Activated CD4-positive, CD25-positive, alpha-beta regulatory T cell treated with anti-CD3 and anti-CD28 coated beads, Interleukin-2, amount 50 U/mL, for 24 hours (primary cell): ENCODE results near the gene USP17L22.
"Not testable (repeated sequence)": the region's sequence is repeated elsewhere in the genome, so short reads cannot be mapped to it uniquely, and the experiment has no call there.

Experiments used
- ATAC-seq, 2 donors: fragments of 150-1000 bp; cut with Tn5 transposase; one replicate each; pipeline ENCODE4 v1.10.0; 2021; ENCODE audit warnings: mild to moderate bottlenecking in 1 of 2, moderate library complexity in 1 of 2

Gene USP17L22, protein sequence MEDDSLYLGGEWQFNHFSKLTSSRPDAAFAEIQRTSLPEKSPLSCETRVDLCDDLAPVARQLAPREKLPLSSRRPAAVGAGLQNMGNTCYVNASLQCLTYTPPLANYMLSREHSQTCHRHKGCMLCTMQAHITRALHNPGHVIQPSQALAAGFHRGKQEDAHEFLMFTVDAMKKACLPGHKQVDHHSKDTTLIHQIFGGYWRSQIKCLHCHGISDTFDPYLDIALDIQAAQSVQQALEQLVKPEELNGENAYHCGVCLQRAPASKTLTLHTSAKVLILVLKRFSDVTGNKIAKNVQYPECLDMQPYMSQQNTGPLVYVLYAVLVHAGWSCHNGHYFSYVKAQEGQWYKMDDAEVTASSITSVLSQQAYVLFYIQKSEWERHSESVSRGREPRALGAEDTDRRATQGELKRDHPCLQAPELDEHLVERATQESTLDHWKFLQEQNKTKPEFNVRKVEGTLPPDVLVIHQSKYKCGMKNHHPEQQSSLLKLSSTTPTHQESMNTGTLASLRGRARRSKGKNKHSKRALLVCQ

DNA sequence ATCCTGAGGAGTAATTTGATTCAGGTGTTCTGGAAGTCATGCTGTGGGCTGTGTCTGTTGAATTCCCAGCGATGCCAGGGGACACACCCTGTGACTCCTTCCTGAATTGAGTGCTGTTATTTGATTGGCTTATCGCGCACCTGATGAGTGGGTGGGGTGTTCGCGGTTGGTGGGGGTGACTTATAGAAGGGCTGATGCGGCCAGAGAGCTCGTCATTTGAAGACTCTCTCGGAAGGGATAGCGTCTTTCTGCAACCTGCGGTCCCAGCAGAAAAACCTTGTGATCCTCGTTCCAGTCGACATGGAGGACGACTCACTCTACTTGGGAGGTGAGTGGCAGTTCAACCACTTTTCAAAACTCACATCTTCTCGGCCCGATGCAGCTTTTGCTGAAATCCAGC is at the start of gene USP17L22:
TSS of gene USP17L22 (plus strand) at position 301 of the 400 bp plus-strand sequence. CDS start at position 301, 0 bp downstream.
- ATAC-seq: not testable (repeated sequence)

DNA sequence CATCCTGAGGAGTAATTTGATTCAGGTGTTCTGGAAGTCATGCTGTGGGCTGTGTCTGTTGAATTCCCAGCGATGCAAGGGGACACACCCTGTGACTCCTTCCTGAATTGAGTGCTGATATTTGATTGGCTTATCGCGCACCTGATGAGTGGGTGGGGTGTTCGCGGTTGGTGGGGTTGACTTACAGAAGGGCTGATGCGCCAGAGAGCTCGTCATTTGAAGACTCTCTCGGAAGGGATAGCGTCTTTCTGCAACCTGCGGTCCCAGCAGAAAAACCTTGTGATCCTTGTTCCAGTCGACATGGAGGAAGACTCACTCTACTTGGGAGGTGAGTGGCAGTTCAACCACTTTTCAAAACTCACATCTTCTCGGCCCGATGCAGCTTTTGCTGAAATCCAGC is 47.6 kb upstream of the USP17L22 start, which contains the start of gene USP17L12:
TSS of gene USP17L12 (plus strand) at position 301 of the 400 bp plus-strand sequence. CDS start at position 301, 0 bp downstream.
- ATAC-seq: not testable (repeated sequence)

DNA sequence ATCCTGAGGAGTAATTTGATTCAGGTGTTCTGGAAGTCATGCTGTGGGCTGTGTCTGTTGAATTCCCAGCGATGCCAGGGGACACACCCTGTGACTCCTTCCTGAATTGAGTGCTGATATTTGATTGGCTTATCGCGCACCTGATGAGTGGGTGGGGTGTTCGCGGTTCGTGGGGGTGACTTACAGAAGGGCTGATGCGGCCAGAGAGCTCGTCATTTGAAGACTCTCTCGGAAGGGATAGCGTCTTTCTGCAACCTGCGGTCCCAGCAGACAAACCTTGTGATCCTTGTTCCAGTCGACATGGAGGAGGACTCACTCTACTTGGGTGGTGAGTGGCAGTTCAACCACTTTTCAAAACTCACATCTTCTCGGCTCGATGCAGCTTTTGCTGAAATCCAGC is 42.8 kb upstream of the USP17L22 start, which contains the start of gene USP17L13:
TSS of gene USP17L13 (plus strand) at position 301 of the 400 bp plus-strand sequence. CDS start at position 301, 0 bp downstream.
- not testable (repeated sequence) for ATAC-seq

DNA sequence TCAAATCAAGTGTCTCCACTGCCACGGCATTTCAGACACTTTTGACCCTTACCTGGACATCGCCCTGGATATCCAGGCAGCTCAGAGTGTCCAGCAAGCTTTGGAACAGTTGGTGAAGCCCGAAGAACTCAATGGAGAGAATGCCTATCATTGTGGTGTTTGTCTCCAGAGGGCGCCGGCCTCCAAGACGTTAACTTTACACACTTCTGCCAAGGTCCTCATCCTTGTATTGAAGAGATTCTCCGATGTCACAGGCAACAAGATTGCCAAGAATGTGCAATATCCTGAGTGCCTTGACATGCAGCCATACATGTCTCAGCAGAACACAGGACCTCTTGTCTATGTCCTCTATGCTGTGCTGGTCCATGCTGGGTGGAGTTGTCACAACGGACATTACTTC is 37.2 kb upstream of the USP17L22 start:
- ATAC-seq: not testable (repeated sequence)

DNA sequence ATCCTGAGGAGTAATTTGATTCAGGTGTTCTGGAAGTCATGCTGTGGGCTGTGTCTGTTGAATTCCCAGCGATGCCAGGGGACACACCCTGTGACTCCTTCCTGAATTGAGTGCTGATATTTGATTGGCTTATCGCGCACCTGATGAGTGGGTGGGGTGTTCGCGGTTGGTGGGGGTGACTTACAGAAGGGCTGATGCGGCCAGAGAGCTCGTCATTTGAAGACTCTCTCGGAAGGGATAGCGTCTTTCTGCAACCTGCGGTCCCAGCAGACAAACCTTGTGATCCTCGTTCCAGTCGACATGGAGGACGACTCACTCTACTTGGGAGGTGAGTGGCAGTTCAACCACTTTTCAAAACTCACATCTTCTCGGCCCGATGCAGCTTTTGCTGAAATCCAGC is 33.3 kb upstream of the USP17L22 start, which contains the start of gene USP17L15:
TSS of gene USP17L15 (plus strand) at position 301 of the 400 bp plus-strand sequence. CDS start at position 301, 0 bp downstream.
- ATAC-seq: not testable (repeated sequence)

DNA sequence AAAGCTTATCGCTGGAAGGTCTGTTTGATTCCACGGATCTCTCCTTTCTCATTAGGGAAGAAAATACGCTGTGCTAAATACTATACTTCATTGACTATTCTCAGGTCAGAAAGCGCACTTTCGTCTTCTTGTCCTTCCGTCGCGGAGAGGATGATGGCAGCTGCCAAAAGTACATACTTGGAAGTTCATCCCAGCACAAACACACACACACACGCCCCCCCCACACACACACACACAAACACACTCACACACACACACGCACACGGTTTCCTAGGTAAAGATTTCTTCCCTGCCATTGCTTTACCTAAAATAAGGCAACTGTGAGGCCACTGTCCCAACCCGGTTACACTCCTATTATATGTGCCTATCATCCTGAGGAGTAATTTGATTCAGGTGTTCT is 29.0 kb upstream of the USP17L22 start:
- ATAC-seq: not testable (repeated sequence)

DNA sequence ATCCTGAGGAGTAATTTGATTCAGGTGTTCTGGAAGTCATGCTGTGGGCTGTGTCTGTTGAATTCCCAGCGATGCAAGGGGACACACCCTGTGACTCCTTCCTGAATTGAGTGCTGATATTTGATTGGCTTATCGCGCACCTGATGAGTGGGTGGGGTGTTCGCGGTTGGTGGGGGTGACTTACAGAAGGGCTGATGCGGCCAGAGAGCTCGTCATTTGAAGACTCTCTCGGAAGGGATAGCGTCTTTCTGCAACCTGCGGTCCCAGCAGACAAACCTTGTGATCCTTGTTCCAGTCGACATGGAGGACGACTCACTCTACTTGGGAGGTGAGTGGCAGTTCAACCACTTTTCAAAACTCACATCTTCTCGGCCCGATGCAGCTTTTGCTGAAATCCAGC is 23.8 kb upstream of the USP17L22 start, which contains the start of gene USP17L17:
TSS of gene USP17L17 (plus strand) at position 301 of the 400 bp plus-strand sequence. CDS start at position 301, 0 bp downstream.
- not testable (repeated sequence) for ATAC-seq

DNA sequence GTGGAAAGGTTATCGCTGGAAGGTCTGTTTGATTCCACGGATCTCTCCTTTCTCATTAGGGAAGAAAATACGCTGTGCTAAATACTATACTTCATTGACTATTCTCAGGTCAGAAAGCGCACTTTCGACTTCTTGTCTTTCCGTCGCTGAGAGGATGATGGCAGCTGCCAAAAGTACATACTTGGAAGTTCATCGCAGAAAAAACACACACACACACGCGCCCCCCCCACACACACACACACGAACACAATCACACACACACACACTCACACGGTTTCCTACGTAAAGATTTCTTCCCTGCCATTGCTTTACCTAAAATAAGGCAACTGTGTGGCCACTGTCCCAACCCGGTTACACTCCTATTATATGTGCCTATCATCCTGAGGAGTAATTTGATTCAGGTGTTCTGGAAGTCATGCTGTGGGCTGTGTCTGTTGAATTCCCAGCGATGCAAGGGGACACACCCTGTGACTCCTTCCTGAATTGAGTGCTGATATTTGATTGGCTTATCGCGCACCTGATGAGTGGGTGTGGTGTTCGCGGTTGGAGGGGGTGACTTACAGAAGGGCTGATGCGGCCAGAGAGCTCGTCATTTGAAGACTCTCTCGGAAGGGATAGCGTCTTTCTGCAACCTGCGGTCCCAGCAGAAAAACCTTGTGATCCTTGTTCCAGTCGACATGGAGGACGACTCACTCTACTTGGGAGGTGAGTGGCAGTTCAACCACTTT is 19.3 kb upstream of the USP17L22 start, which contains the start of gene USP17L18:
TSS of gene USP17L18 (plus strand) at position 678 of the 728 bp plus-strand sequence. CDS start at position 678, 0 bp downstream.
- ATAC-seq: not testable (repeated sequence)

DNA sequence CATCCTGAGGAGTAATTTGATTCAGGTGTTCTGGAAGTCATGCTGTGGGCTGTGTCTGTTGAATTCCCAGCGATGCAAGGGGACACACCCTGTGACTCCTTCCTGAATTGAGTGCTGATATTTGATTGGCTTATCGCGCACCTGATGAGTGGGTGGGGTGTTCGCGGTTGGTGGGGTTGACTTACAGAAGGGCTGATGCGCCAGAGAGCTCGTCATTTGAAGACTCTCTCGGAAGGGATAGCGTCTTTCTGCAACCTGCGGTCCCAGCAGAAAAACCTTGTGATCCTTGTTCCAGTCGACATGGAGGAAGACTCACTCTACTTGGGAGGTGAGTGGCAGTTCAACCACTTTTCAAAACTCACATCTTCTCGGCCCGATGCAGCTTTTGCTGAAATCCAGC is 14.3 kb upstream of the USP17L22 start, which contains the start of gene USP17L19:
TSS of gene USP17L19 (plus strand) at position 301 of the 400 bp plus-strand sequence. CDS start at position 301, 0 bp downstream.
- not testable (repeated sequence) for ATAC-seq

DNA sequence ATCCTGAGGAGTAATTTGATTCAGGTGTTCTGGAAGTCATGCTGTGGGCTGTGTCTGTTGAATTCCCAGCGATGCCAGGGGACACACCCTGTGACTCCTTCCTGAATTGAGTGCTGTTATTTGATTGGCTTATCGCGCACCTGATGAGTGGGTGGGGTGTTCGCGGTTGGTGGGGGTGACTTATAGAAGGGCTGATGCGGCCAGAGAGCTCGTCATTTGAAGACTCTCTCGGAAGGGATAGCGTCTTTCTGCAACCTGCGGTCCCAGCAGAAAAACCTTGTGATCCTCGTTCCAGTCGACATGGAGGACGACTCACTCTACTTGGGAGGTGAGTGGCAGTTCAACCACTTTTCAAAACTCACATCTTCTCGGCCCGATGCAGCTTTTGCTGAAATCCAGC is 9.6 kb upstream of the USP17L22 start, which contains the start of gene USP17L20:
TSS of gene USP17L20 (plus strand) at position 301 of the 400 bp plus-strand sequence. CDS start at position 301, 0 bp downstream.
- not testable (repeated sequence) for ATAC-seq

DNA sequence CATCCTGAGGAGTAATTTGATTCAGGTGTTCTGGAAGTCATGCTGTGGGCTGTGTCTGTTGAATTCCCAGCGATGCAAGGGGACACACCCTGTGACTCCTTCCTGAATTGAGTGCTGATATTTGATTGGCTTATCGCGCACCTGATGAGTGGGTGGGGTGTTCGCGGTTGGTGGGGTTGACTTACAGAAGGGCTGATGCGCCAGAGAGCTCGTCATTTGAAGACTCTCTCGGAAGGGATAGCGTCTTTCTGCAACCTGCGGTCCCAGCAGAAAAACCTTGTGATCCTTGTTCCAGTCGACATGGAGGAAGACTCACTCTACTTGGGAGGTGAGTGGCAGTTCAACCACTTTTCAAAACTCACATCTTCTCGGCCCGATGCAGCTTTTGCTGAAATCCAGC is 4.8 kb upstream of the USP17L22 start, which contains the start of gene USP17L21:
TSS of gene USP17L21 (plus strand) at position 301 of the 400 bp plus-strand sequence. CDS start at position 301, 0 bp downstream.
- not testable (repeated sequence) for ATAC-seq

DNA sequence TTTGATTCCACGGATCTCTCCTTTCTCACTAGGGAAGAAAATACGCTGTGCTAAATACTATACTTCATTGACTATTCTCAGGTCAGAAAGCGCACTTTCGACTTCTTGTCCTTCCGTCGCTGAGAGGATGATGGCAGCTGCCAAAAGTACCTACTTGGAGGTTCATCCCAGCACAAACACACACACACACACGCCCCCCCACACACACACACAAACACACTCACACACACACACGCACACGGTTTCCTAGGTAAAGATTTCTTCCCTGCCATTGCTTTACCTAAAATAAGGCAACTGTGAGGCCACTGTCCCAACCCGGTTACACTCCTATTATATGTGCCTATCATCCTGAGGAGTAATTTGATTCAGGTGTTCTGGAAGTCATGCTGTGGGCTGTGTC is 4.3 kb downstream of the USP17L22 start:
- not testable (repeated sequence) for ATAC-seq
